ENCODE measurements around the gene PODXL. TPM values are rescaled to one million over a fixed set of nuclear protein-coding genes. Genes with fewer than 3 reads are reported as not detected.

The PODXL gene
- total and polyA plus RNA-seq, 2 donors (not counting 3 experiments of a cell fraction or from before 2014, with no cell fraction given) = 86.4 to 156 TPM

DNA sequence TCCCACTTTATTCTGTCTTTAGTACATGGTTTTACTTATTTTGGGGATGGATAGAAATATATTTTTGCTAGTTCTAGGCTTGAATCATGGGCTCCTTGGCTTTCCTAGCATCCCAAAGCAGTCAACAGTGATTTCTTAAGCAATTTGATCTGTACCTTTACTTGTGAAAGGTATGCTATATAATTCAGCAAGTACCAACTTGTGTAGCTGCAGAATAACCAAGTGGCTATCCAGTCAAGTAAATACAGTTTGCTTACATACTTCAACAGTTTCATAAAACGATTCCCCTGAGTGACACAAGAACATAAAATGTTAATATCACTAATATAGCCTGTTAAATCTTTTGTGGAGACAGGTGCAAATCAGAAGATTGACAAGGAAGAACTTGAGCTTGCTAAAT is 67.2 kb downstream of the PODXL start:
- no TSS peak for BruUV-seq (replicated peaks)
- intact Hi-C loops (cut with micrococcal nuclease) (loop anchor here (10.0 kb wide), 1 partner anchor 594 kb away; no protein-coding TSS in a partner anchor), dilution Hi-C loops (cut with MboI; ENCODE audit: extremely low pct_ligation_motif_present, low sequenced_read_pairs) (no loop called here)
- Histone ChIP-seq H3K4me1 (ENCODE audit: control insufficient read depth, extremely low read depth, insufficient read depth, low read length) (peaks cover 28% of the 10 kb centered on the region), H3K36me3 (ENCODE audit: control insufficient read depth in 2 of 2, extremely low read depth in 1 of 2, insufficient read depth in 2 of 2, low read length in 2 of 2) (peaks cover 0 to 2% of the 10 kb centered on the region in 2 experiments), H3K9me1 (replicated peaks; ENCODE audit: control insufficient read depth, extremely low read depth, insufficient read depth, low read length) (no peaks in the 10 kb centered on the region), H3K4me2 (ENCODE audit: insufficient read depth, low read length) (no peak overlapping the region), H3K9me3 (replicated peaks; ENCODE audit: control insufficient read depth, insufficient read depth, low read length) (no peaks in the 10 kb centered on the region), H3K79me2 (ENCODE audit: control insufficient read depth, insufficient read depth, low read length) (no peaks in the 10 kb centered on the region), H4K20me1 (replicated peaks; ENCODE audit: control insufficient read depth, extremely low read depth, insufficient read depth, low read length) (no peaks in the 10 kb centered on the region), H3K9ac (replicated peaks; ENCODE audit: extremely low read depth, insufficient read depth, low read length) (no peak overlapping the region), H3K27me3 (ENCODE audit: control insufficient read depth in 2 of 2, insufficient read depth in 2 of 2, low read length in 2 of 2) (no peaks in the 10 kb centered on the region), H3K4me3 (replicated peaks in 1 of 3; ENCODE audit: insufficient read depth in 1 of 3, low read depth in 1 of 3, low read length in 3 of 3) (no peak overlapping the region), H2AFZ (ENCODE audit: low read depth, low read length) (no peak overlapping the region), H3K27ac (ENCODE audit: insufficient read depth, low read depth, low read length) (no peak overlapping the region)
- TF ChIP-seq POLR2AphosphoS5 (IDR thresholded peaks at IDR 0.05; ENCODE audit: insufficient read depth, low read depth, low read length) = no peak
- TF ChIP-seq, protein P1, sequence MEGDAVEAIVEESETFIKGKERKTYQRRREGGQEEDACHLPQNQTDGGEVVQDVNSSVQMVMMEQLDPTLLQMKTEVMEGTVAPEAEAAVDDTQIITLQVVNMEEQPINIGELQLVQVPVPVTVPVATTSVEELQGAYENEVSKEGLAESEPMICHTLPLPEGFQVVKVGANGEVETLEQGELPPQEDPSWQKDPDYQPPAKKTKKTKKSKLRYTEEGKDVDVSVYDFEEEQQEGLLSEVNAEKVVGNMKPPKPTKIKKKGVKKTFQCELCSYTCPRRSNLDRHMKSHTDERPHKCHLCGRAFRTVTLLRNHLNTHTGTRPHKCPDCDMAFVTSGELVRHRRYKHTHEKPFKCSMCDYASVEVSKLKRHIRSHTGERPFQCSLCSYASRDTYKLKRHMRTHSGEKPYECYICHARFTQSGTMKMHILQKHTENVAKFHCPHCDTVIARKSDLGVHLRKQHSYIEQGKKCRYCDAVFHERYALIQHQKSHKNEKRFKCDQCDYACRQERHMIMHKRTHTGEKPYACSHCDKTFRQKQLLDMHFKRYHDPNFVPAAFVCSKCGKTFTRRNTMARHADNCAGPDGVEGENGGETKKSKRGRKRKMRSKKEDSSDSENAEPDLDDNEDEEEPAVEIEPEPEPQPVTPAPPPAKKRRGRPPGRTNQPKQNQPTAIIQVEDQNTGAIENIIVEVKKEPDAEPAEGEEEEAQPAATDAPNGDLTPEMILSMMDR (IDR thresholded peaks at IDR 0.05; ENCODE audit: extremely low read depth in 1 of 2, insufficient read depth in 1 of 2, low read depth in 1 of 2, low read length in 2 of 2) = no peak
- FAIRE-seq = no peak
- CTCF ChIA-PET = interaction anchor here (0.9 to 3.2 kb wide), 6 partner anchors 12 to 420 kb away, joined by 3 to 7 read pairs (median 4); no protein-coding TSS in a partner anchor
- POLR2A ChIA-PET = no interaction called here
- no peak for DNase-seq (ENCODE audit: low read depth, low spot score)

GRCh38 chr7:131488361-131488760 is 68.1 kb downstream of the PODXL start:
- H3K4me1 ChIP-seq (ENCODE audit: control insufficient read depth, extremely low read depth, insufficient read depth, low read length) = peaks cover 28% of the 10 kb centered on the region
- no peak overlapping the region for H3K27ac ChIP-seq (ENCODE audit: insufficient read depth, low read depth, low read length)
- intact Hi-C loops (cut with micrococcal nuclease) (loop anchor here (10.0 kb wide), 1 partner anchor 594 kb away; no protein-coding TSS in a partner anchor), dilution Hi-C loops (cut with MboI; ENCODE audit: extremely low pct_ligation_motif_present, low sequenced_read_pairs) (no loop called here)
- no peaks in the 10 kb centered on the region for H3K27me3 ChIP-seq (ENCODE audit: control insufficient read depth in 2 of 2, insufficient read depth in 2 of 2, low read length in 2 of 2)
- H3K4me3 ChIP-seq (replicated peaks in 1 of 3; ENCODE audit: insufficient read depth in 1 of 3, low read depth in 1 of 3, low read length in 3 of 3) = no peak overlapping the region
- no peaks in the 10 kb centered on the region for H3K9me3 ChIP-seq (replicated peaks; ENCODE audit: control insufficient read depth, insufficient read depth, low read length)
- FAIRE-seq (no peak), DNase-seq (ENCODE audit: low read depth, low spot score) (peak; percentile 40)
- TF ChIP-seq, protein P1 (IDR thresholded peaks at IDR 0.05; ENCODE audit: extremely low read depth in 1 of 2, insufficient read depth in 1 of 2, low read depth in 1 of 2, low read length in 2 of 2) = peak in 1 of 2 donors; percentile 36
- TF ChIP-seq POLR2AphosphoS5 (IDR thresholded peaks at IDR 0.05; ENCODE audit: insufficient read depth, low read depth, low read length) = no peak
- no peak overlapping the region for H3K9ac ChIP-seq (replicated peaks; ENCODE audit: extremely low read depth, insufficient read depth, low read length)
- H3K4me2 ChIP-seq (ENCODE audit: insufficient read depth, low read length) = no peak overlapping the region
- H3K9me1 ChIP-seq (replicated peaks; ENCODE audit: control insufficient read depth, extremely low read depth, insufficient read depth, low read length) = no peaks in the 10 kb centered on the region
- CTCF ChIA-PET = interaction anchor here (0.8 to 3.2 kb wide), 7 partner anchors 12 to 26 kb away, joined by 3 to 7 read pairs (median 4); no protein-coding TSS in a partner anchor
- H3K79me2 ChIP-seq (ENCODE audit: control insufficient read depth, insufficient read depth, low read length) = no peaks in the 10 kb centered on the region
- no TSS peak for BruUV-seq (replicated peaks)
- H2AFZ ChIP-seq (ENCODE audit: low read depth, low read length) = no peak overlapping the region
- H4K20me1 ChIP-seq (replicated peaks; ENCODE audit: control insufficient read depth, extremely low read depth, insufficient read depth, low read length) = no peaks in the 10 kb centered on the region
- peaks cover 0 to 2% of the 10 kb centered on the region in 2 experiments for H3K36me3 ChIP-seq (ENCODE audit: control insufficient read depth in 2 of 2, extremely low read depth in 1 of 2, insufficient read depth in 2 of 2, low read length in 2 of 2)
- POLR2A ChIA-PET = no interaction called here

All from endothelial cell of umbilical vein (primary cell).